EH (cell line): ENCODE data around the gene ZNF256.

Experiments used
- DNase-seq: peaks from one replicate; pipeline ENCODE4 v3.0.0-alpha.2; 2015; ENCODE audit warnings: low read depth

Gene ZNF256

DNA sequence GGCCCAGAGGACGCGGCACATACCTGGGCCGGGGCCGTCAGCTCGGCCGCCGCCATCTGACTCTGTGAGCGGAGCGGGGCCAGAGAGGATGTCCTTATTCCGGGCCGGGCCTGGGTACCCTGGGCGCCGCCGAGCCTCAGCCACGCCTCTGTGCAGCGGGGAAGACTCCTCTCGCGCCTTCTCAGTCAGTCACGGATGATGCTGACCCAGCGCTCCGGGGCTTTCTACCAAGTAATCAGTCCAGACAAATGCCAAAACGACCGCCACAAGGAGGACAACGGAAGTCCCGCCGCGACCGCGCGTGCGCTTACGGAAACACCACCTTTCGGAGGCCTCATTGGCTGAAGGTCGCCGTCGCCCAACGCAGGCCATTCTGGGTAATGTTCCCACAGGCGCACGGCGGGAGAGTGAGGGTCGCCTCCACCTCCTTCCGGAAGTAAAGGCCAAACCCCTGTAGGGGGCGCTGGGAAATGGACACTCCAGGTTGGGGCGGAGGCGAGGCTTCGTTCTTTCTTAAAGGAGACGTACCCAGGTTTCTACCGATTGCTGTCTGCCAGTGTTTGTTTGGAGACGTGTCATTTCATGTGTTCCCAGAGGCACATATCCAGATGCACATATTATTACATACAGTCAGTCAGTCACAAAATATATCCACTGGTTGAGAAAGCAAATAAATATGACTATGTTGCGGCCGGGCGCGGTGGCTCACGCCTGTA lies at the start of gene ZNF256:
Gene ZNF256 (minus strand): TSS at position 288 of the 716 bp plus-strand sequence. CDS start 232 bp downstream, at position 56.
- DNase-seq: peak; percentile 91

DNA sequence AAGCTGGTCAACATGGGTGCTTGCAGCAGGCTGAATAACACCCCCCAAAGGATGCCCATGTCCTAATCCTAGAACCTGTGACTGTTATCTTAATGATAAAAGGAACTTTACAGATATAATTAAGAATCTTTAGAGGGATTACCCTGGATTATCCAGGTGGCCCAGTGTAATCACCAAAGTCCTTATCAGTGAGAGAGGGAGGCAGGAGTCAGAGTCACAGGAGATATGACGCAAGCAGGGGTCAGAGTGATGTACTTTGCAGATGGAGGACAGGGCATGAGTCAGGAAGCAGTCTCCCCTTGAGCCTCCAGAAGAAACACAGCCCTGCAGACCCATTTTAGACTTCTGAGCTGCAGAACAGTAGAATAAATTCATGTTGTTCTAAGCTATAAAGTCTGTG lies 45.3 kb upstream of the ZNF256 start:
- no peak for DNase-seq

DNA sequence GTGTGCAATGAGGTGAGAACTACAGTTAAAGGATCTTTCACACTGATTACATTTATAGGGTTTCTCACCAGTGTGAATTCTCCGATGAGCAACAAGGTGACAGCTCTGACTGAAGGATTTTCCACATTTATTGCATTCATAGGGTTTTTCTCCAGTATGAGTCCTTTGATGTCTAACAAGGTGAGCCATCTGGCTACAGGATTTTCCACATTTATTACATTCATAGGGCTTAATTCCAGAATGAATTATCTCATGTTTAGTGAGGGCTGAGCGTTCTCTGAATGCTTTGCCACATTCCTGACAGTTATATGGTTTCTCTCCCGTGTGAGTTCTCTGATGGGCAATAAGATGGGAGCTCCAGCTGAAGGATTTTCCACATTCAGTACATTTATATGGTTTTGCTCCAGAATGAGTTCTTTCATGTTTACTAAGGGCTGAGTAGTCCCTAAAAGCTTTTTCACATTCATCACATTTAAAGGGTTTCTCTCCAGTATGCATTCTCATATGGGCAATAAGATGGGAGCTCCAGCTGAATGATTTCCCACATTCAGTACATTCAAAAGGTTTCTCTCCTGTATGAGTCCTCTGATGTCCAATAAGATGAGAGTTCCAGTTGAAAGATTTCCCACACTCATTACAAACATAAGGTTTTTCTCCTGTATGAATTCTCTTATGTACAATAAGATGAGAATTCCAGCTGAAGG lies 31.2 kb upstream of the ZNF256 start:
- peak; percentile 6 for DNase-seq

DNA sequence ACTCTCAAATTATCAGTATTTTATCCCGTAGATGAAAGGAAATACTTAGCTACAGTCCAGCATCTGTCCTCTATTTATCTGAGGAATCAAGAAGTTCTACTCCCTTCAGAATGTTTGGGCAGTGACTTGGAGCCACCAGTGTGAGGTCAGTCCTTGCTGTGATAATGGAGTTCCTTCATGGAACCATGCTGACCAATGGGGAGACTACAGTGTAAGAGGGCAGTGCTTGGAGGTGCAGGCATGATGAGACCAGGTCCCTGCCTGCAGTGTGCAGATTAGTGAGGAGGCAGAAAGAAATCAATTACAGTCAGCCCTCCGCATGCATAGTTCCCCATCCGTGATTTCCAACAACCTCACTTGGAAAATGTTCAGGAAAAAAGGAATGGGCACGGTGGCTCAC lies 26.9 kb upstream of the ZNF256 start, which contains the start of gene C19orf18:
Gene C19orf18 (minus strand): TSS at position 101 of the 400 bp plus-strand sequence. CDS start 102 bp downstream, outside the sequence.
- no peak for DNase-seq

DNA sequence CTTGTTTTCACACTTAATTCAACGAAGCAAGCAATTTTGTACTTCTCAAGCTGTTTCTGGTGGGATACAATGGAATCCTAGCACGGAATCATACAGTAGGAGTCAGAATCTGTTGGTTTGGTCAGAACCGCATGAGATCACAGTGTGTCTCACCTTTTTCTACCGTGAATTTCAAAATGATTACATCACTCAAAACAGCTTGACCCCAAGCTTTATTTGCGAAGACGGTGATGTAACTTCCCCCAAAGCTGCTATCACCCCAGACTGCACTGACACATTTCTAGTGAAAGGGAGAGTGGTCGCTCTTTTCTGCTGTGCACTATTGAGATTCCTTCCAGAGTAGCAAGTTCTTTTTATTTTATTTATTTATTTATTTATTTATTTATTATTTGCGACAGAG lies 17.3 kb upstream of the ZNF256 start:
- no peak for DNase-seq

DNA sequence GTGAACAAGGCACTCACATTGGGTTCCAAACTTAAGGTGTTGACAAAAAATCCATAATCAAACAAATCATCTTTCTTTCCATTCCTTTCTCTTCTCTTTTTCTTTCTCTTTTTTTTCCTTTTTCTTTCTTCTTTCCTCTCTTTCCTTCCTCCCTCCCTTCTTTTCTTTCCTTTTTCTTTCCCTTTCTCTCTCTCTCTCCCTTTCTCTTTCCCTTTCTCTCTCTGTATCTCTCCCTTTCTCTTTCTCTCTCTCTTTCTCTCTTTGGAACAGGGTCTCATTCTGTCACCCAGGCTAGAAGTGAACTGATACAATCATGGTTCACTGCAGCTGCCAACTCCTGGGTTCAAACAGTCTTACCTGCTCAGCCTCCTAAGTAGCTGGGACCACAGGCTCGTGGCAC lies 14.3 kb upstream of the ZNF256 start:
- DNase-seq: no peak

DNA sequence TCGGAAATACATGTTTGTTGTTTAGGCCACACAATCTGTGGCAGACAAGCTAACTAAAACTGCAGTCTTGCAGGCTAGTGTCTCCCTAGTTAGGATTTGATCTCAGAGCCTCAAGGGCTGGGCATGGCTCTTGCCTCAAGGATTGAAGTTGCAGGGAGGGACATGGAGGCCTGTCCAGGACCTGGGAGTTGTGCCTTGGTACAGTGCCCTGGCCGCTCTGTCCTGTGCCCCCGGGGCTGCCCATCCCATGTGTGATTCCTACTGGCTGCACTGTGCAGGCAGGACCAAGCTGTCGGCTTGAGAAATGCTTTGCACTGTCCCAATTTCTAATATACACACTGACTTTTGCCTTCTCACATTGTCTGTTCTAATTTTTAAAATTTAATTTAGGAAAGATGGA lies 7.5 kb upstream of the ZNF256 start:
- DNase-seq: no peak

DNA sequence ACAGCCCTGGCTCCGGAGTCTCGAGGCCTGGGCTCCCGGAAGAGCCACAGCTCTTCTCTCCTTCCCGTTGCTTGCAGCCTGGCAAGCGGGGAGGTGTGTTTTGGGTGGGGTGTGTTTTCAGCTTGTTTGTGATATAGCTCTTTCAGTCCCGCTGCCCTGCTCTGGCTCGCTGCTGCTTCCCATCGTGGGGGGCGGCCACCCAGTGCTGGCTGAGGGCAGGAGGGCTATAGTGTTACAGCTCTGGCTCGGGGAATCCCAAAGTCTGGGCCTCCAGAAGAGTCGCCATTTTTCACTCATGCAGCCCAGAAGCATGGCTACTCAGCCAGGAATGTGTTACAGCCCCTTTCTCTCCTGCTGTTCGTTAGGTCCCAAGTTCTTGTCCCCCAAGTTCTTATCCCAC lies 2.2 kb upstream of the ZNF256 start:
- DNase-seq: no peak

DNA sequence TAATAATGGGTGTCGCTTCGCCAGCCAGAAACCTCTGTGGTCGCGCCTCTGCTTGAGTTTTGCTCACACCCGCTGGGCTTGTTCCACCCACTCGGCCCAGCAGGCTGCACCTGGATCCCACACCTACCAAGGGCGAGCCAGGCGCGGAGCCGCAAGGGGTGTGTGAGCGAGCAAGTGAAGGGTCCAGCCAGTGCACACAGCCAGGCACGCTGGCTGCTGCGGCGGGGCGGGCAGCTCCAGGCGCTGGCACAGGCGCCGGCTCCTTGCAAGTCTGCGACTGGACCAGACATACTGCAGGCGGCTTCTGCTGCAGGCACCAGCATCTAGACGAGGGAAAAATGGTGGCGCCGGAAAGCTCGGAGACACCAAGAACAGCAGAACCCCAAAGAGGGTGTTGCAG lies 1.8 kb upstream of the ZNF256 start:
- DNase-seq: no peak

DNA sequence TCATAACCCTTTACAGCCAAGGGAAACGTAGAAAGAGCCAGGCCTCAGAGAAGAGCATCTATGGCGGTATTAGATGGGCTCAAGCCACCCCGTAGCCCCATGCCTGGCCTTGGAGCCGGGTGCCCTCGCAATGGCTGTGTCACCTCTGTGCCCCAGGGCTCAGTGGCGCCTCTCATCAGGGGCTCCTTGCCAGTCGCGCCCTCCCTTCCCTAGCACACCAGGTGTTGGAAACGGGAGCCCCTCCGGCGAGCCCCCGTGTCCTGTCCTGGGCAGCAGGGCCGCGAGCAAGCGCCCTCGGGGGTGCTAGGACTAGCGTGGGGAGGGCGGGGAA lies 453 bp downstream of the ZNF256 start:
- no peak for DNase-seq

DNA sequence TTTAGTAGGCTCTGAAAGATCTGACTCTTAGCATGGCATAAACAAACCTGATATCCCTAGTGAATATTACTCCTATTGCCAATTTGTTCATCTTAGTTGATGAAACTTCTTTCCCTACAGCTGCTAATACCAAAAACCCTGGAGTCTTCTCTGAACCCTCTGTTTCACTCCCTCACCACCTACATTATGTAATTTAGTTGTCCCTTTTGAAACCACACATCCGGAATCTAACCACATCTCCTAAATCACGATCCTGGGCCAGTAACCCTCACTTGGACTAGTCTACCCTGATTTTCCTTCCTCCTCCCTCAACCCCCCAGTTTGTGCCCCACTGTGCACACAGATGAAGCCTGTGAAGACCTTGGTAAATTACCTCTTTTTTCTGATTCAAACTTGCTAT lies 1.2 kb downstream of the ZNF256 start:
- DNase-seq: no peak

DNA sequence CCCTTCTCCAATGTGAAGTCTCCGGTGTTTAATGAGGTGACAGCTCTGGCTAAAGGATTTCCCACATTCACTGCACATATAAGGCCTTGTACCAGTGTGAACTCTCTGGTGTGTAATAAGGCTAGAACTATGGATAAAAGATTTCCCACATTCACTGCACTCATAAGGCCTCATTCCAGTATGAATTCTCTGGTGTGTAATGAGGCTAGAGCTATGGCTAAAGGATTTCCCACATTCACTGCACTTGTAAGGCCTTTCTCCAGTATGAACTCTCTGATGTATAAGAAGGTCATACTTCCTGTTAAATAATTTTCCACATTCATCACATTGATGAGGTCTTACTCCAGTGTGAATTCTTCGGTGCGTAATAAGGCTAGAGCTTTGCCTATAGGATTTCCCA lies 5.9 kb downstream of the ZNF256 start:
- no peak for DNase-seq

DNA sequence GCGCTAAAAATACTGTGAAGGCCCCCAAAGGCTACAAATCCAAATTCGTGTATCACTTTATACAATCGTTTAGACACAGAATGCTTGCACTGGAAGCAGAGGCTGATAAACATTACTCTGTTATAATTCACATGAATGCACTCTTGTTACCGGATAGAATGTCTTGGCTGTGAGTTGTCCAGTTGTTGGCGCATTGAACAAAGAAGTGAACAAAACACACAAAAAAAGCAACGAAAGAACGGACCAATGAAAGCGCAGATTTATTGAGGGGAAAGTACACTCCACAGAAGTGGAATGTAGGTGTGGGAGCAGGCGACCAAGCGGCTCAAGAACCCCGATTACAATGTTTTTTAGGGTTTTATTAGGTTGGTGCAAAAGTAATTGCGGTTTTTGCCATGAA lies 11.8 kb downstream of the ZNF256 start:
- no peak for DNase-seq

DNA sequence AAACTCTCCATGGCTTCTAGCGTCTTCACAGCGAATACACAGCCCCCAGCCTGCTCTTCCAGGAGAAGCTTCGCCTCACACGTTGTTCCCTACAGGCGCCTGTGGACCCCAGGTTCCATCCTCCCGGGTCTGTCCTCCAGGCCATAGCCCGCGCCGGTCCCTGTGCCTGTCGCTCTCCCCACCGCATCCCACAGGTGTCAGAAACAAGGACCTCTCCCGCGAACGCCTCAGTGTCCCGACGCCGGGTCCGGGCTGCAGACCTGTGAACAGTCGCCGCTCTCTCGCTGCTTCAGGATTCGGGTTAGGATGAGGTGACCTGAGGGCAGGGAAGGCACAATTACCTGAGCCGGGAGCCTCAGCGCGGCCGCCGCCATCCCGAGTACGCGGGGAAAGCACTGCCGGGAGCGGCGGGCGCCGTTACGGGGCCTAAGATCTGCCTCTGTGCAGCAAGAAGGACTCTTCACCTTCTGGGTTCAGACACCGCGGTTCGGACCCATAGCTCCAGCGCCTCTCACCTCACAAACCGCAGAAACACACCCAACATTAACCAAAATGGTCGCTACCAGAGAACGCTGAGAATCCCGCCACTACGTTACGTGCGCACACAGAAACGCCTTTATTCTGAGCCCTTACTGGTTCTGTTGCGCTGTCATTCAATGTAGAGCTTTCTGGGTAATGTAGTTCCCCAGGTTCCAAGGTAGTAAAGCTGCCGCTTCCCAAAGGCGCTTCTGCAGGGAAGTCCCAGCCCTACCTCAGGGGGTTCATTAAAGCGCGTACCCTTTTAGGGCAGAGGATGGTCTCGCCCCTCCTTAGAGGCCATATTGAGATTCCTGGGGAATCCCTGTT lies 12.5 kb downstream of the ZNF256 start, which contains the start of gene ZNF418:
Gene ZNF418 (minus strand): TSS at position 583 of the 846 bp plus-strand sequence. CDS start 1,580 bp downstream, outside the sequence.
- DNase-seq: peak; percentile 71

DNA sequence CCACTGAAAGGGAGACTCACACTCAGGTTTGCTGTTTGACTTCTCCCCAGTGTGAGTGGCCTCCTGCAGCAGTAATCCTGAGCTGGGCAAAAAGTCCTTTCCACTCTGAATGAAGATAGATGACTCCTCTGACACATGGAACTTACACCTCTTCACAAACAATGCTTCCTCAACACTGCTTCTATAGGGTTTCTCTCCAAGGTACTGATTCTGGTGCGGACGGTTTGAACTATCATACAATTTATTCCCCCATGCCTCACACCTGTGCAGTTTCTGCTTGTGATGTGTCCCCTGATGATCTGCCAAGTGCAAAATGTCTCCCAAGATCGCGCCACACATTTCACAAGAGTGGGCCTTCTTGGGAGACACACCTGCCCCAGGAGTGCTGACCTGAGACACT lies 19.9 kb downstream of the ZNF256 start:
- no peak for DNase-seq

DNA sequence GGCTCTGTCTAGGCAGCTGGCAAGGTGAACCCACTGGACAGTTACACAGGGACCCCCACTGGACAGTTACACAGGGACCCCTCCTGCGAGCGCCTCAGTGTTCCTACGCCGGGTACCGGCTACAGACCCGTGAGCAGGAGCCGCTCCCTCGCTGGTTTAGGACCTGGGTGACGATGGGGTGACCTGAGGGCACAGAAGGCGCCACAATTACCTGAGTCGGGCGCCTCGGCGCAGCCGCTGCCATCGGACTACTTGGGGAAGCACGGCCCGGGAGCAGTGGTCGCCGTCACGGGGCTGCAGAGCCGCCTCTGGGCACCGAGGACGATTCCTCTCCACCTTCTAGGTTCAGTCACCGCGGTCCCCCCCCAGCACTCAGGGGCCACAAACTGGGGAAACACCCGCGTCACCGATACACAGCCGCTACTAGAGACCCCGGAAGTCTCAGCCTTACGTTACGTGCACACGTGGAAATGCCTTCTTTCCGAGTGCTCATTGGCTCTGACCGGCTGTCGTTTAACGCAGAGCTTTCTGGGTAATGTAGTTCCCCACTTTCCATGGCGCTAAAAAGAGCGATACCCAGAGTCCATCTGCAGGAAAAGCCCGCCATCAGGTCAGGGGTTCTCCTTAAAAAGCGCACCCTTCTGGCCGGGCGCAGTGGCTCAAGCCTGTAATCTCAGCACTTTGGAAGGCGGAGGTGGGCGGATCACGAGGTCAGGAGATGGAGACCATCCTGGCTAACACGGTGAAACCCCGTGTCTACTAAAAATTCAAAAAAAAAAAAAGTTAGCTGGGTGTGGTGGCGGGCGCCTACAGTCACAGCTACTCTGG lies 31.1 kb downstream of the ZNF256 start, which contains the start of gene ZNF417:
Gene ZNF417 (minus strand): TSS at position 425 of the 828 bp plus-strand sequence. CDS start 181 bp downstream, at position 244.
- peak; percentile 96 for DNase-seq

DNA sequence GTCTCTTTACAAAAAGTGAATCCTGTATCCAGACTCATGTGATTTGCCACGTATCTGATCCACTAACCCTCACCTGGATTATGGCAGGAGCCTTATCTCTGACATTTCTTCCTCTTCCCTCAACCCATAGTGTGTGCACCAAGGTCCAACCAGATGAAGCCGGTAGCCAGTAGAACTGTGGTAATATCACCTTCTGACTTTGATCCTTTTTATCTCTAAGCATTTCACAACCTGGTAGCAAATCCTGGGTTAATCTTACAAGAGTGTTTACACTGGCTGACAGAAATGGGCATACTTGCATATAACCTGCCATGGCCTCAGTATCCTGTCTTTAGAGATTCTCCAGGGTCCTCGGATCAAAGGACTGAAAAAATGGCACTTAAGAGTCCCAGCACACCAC lies 33.0 kb downstream of the ZNF256 start:
- DNase-seq: no peak

DNA sequence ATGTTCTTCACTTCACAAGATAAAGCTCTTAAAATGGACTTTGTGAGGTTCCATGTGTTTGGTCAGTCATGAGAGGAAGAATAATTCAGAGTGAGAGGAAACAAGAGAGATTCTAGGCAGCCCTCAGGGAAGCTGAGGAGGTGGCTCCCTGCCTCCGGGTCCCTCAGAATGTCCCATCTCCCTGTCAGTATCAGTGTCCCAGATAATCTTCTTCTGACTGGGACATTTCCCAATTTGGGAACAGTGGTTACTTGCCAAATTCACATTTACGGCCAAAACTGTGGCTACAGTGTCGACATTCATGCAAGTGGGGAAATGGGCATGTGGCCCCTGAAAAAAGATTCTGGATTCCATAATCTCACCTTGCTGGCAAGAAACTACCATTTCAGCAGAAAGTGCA lies 40.1 kb downstream of the ZNF256 start:
- no peak for DNase-seq

DNA sequence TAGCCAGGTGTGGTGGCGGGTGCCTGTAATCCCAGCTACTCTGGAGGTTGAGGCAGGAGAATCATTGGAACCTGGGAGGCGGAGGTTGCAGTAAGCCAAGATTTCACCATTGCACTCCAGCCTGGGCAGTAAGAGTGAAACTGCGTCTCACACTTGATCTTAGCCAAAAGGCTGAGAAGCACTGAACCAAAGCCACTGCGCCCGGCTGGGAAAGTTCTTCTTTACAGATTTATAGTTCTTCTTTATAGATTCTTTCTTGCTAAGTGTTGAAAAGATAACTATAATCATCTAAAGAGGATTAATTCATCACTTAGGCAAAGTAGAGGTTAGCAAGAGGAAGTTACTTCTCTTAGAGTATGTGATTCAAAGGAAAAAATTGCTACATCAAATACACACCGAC lies 42.2 kb downstream of the ZNF256 start:
- no peak for DNase-seq

DNA sequence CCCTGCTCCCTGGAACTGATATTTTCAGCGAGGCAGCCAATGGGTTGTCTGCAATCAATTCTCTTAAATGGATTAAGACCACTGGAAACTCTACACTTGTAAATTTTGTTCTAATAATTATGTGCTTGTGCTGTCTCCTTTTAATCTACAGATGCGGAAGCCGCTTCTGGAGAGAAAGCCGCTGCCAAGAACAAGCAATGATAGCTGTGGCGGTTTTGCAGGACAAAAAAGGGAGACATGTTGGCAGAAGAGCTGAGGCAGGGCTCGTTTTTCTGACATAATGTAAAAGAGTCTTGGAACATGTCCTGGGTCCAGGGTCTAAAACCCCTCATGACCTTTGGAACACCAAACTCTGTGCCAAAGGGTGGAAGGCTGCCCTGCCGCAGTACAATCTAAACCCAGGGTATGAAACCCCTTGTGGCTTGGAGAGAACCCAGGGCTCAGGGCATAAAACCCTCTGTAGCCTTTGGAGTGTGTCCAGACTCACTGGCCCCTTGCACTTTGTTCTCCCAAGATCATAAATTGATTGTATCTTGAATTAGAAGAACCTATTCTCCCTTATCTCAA lies 43.8 kb downstream of the ZNF256 start:
- no peak for DNase-seq

DNA sequence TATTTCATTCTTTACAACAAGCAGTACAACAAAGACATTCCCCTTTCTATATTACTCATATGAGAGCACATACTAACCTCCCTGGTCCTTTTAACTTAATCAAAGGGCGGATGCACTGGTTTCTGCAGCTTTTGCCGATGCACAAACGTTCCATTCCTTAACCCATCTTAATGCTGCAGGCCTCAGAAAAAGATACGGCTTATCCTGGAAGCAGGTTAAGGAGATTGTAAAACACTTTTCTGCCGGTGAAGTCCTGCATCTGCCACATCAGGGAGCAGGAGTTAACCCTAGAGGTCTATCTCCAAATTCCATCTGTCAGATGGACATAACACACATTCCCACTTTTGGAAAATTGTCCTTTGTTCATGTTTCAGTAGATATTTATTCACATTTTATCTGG lies 47.2 kb downstream of the ZNF256 start:
- DNase-seq: no peak
